ENCODE results near the gene ROBO2. TPM values are rescaled to one million over a fixed set of nuclear protein-coding genes. Genes with fewer than 3 reads are reported as not detected.

ROBO2 gene
- total and polyA plus RNA-seq, 2 experiments from 2014 or later = 1.5 to 7.8 TPM

DNA sequence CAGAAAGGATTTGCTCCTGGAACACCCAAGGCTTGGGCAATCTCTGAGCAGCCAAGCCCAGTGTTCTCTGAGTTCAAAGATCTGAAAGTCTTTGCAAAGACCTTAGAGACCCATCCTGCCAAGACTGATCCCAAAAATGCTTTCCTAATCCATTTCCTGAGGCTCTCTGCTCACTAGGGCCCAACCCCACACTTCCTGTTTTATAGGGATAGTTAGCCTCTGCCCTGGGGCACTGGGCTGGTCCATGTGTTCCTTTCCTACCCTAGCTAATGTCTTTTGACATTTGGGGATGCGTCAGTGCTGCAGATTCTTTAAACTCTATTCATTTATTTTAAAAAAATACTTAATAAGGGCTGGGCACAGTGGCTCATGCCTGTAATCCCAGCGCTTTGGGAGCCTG is 372.7 kb downstream of the ROBO2 start:
- TF ChIP-seq EZH2 (IDR thresholded peaks at IDR 0.05; ENCODE audit: low read depth, unreplicated experiment) (no peak), CREB1 (CRISPR knock-in tag; IDR thresholded peaks at IDR 0.05; ENCODE audit: low read depth) (no peak), NANOG (IDR thresholded peaks at IDR 0.05; ENCODE audit: borderline replicate concordance) (no peak), STAT1 (IDR thresholded peaks at IDR 0.05; ENCODE audit: unreplicated experiment) (no peak), ZNF331 (CRISPR knock-in tag; IDR thresholded peaks at IDR 0.05; ENCODE audit: low read depth) (no peak), ZNF114 (CRISPR knock-in tag; IDR thresholded peaks at IDR 0.05) (no peak), POLR2AphosphoS5 (IDR thresholded peaks at IDR 0.05; ENCODE audit: low read depth) (no peak), EZH2phosphoT487 (IDR thresholded peaks at IDR 0.05; ENCODE audit: unreplicated experiment) (no peak), JUNB (IDR thresholded peaks at IDR 0.05; ENCODE audit: unreplicated experiment) (no peak)
- TF ChIP-seq, protein P1, sequence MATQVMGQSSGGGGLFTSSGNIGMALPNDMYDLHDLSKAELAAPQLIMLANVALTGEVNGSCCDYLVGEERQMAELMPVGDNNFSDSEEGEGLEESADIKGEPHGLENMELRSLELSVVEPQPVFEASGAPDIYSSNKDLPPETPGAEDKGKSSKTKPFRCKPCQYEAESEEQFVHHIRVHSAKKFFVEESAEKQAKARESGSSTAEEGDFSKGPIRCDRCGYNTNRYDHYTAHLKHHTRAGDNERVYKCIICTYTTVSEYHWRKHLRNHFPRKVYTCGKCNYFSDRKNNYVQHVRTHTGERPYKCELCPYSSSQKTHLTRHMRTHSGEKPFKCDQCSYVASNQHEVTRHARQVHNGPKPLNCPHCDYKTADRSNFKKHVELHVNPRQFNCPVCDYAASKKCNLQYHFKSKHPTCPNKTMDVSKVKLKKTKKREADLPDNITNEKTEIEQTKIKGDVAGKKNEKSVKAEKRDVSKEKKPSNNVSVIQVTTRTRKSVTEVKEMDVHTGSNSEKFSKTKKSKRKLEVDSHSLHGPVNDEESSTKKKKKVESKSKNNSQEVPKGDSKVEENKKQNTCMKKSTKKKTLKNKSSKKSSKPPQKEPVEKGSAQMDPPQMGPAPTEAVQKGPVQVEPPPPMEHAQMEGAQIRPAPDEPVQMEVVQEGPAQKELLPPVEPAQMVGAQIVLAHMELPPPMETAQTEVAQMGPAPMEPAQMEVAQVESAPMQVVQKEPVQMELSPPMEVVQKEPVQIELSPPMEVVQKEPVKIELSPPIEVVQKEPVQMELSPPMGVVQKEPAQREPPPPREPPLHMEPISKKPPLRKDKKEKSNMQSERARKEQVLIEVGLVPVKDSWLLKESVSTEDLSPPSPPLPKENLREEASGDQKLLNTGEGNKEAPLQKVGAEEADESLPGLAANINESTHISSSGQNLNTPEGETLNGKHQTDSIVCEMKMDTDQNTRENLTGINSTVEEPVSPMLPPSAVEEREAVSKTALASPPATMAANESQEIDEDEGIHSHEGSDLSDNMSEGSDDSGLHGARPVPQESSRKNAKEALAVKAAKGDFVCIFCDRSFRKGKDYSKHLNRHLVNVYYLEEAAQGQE (IDR thresholded peaks at IDR 0.05; ENCODE audit: unreplicated experiment) = no peak
- TF ChIP-seq, protein P2, sequence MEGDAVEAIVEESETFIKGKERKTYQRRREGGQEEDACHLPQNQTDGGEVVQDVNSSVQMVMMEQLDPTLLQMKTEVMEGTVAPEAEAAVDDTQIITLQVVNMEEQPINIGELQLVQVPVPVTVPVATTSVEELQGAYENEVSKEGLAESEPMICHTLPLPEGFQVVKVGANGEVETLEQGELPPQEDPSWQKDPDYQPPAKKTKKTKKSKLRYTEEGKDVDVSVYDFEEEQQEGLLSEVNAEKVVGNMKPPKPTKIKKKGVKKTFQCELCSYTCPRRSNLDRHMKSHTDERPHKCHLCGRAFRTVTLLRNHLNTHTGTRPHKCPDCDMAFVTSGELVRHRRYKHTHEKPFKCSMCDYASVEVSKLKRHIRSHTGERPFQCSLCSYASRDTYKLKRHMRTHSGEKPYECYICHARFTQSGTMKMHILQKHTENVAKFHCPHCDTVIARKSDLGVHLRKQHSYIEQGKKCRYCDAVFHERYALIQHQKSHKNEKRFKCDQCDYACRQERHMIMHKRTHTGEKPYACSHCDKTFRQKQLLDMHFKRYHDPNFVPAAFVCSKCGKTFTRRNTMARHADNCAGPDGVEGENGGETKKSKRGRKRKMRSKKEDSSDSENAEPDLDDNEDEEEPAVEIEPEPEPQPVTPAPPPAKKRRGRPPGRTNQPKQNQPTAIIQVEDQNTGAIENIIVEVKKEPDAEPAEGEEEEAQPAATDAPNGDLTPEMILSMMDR (conservative IDR thresholded peaks at IDR 0.05; ENCODE audit: low read depth in 2 of 2) = no peak
- TF ChIP-seq, protein P3, sequence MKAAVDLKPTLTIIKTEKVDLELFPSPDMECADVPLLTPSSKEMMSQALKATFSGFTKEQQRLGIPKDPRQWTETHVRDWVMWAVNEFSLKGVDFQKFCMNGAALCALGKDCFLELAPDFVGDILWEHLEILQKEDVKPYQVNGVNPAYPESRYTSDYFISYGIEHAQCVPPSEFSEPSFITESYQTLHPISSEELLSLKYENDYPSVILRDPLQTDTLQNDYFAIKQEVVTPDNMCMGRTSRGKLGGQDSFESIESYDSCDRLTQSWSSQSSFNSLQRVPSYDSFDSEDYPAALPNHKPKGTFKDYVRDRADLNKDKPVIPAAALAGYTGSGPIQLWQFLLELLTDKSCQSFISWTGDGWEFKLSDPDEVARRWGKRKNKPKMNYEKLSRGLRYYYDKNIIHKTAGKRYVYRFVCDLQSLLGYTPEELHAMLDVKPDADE (IDR thresholded peaks at IDR 0.05) = no peak
- TF ChIP-seq, protein P4, sequence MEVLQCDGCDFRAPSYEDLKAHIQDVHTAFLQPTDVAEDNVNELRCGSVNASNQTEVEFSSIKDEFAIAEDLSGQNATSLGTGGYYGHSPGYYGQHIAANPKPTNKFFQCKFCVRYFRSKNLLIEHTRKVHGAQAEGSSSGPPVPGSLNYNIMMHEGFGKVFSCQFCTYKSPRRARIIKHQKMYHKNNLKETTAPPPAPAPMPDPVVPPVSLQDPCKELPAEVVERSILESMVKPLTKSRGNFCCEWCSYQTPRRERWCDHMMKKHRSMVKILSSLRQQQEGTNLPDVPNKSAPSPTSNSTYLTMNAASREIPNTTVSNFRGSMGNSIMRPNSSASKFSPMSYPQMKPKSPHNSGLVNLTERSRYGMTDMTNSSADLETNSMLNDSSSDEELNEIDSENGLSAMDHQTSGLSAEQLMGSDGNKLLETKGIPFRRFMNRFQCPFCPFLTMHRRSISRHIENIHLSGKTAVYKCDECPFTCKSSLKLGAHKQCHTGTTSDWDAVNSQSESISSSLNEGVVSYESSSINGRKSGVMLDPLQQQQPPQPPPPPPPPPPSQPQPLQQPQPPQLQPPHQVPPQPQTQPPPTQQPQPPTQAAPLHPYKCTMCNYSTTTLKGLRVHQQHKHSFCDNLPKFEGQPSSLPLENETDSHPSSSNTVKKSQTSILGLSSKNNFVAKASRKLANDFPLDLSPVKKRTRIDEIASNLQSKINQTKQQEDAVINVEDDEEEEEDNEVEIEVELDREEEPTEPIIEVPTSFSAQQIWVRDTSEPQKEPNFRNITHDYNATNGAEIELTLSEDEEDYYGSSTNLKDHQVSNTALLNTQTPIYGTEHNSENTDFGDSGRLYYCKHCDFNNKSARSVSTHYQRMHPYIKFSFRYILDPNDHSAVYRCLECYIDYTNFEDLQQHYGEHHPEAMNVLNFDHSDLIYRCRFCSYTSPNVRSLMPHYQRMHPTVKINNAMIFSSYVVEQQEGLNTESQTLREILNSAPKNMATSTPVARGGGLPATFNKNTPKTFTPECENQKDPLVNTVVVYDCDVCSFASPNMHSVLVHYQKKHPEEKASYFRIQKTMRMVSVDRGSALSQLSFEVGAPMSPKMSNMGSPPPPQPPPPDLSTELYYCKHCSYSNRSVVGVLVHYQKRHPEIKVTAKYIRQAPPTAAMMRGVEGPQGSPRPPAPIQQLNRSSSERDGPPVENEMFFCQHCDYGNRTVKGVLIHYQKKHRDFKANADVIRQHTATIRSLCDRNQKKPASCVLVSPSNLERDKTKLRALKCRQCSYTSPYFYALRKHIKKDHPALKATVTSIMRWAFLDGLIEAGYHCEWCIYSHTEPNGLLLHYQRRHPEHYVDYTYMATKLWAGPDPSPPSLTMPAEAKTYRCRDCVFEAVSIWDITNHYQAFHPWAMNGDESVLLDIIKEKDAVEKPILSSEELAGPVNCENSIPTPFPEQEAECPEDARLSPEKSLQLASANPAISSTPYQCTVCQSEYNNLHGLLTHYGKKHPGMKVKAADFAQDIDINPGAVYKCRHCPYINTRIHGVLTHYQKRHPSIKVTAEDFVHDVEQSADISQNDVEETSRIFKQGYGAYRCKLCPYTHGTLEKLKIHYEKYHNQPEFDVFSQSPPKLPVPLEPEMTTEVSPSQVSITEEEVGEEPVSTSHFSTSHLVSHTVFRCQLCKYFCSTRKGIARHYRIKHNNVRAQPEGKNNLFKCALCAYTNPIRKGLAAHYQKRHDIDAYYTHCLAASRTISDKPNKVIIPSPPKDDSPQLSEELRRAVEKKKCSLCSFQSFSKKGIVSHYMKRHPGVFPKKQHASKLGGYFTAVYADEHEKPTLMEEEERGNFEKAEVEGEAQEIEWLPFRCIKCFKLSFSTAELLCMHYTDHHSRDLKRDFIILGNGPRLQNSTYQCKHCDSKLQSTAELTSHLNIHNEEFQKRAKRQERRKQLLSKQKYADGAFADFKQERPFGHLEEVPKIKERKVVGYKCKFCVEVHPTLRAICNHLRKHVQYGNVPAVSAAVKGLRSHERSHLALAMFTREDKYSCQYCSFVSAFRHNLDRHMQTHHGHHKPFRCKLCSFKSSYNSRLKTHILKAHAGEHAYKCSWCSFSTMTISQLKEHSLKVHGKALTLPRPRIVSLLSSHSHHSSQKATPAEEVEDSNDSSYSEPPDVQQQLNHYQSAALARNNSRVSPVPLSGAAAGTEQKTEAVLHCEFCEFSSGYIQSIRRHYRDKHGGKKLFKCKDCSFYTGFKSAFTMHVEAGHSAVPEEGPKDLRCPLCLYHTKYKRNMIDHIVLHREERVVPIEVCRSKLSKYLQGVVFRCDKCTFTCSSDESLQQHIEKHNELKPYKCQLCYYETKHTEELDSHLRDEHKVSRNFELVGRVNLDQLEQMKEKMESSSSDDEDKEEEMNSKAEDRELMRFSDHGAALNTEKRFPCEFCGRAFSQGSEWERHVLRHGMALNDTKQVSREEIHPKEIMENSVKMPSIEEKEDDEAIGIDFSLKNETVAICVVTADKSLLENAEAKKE (CRISPR knock-in tag; IDR thresholded peaks at IDR 0.05) = no peak
- peaks cover 12% of the 10 kb centered on the region for H3K36me3 Mint-ChIP-seq (ENCODE audit: low read depth)
- no peak for ATAC-seq

More for the DNA sequence above, 372.7 kb downstream of the ROBO2 start:
- no peak for DNase-seq (ENCODE audit: low spot score)
- Histone ChIP-seq H3K27ac (ENCODE audit: low read depth) (no peak overlapping the region), H3K4me3 (no peak overlapping the region), H2AFZ (no peak overlapping the region), H3F3A (replicated peaks; ENCODE audit: low read depth) (no peaks in the 10 kb centered on the region), H3K79me2 (replicated peaks; ENCODE audit: insufficient read depth) (no peaks in the 10 kb centered on the region), H4K20me1 (replicated peaks; ENCODE audit: insufficient read depth) (no peaks in the 10 kb centered on the region), H3K9me2 (ENCODE audit: insufficient read depth) (0 out of 2 replicates have a peak, but pooled peaks cover 6% of the 10 kb centered on the region), H3K4me1 (ENCODE audit: insufficient read depth) (no peaks in the 10 kb centered on the region), H3K27me3 (ENCODE audit: insufficient read depth) (no peaks in the 10 kb centered on the region), H3K4me2 (no peak overlapping the region), H3K36me3 (ENCODE audit: insufficient read depth) (no peaks in the 10 kb centered on the region)
- Mint-ChIP-seq H3K27ac (no peak overlapping the region), H3K4me1 (no peaks in the 10 kb centered on the region), H3K4me3 (no peak overlapping the region), H3K9me3 (peaks cover 15% of the 10 kb centered on the region; the same call in 2 of the 3 replicates), H3K27me3 (ENCODE audit: insufficient read depth, low read depth, poor library complexity) (no peaks in the 10 kb centered on the region)
